Osteocyte (in vitro differentiated cells): Measurements from ENCODE around the gene SLC13A5. TPM values are rescaled to one million over a fixed set of nuclear protein-coding genes. Genes with fewer than 3 reads are reported as not detected.

Source experiments
- DNase-seq: peaks from one replicate; pipeline ENCODE4 v3.0.0; 2021; ENCODE audit warnings: mixed read lengths; ENCODE audit not compliant: unreplicated experiment; ENCODE audit errors: extremely low spot score
- H3K27ac Mint-ChIP-seq: one replicate; pipeline ENCODE4 v1.8.0; 2021; ENCODE audit warnings: mild to moderate bottlenecking, mixed read lengths; ENCODE audit not compliant: unreplicated experiment
- H3K27me3 Mint-ChIP-seq: one replicate; pipeline ENCODE4 v1.8.0; 2021; ENCODE audit warnings: mixed read lengths; ENCODE audit not compliant: unreplicated experiment
- H3K36me3 Mint-ChIP-seq: one replicate; pipeline ENCODE4 v1.8.0; 2021; ENCODE audit warnings: mixed read lengths; ENCODE audit not compliant: unreplicated experiment
- H3K4me1 Mint-ChIP-seq: one replicate; pipeline ENCODE4 v1.8.0; 2021; ENCODE audit warnings: mixed read lengths; ENCODE audit not compliant: unreplicated experiment
- H3K4me3 Mint-ChIP-seq: one replicate; pipeline ENCODE4 v1.8.0; 2021; ENCODE audit warnings: mild to moderate bottlenecking, moderate library complexity, mixed read lengths; ENCODE audit not compliant: unreplicated experiment
- H3K9me3 Mint-ChIP-seq: one replicate; pipeline ENCODE4 v1.8.0; 2021; ENCODE audit warnings: mixed read lengths; ENCODE audit not compliant: unreplicated experiment
- total RNA-seq: library from RNA; stranded (reverse); gene quantifications from 2 replicates; pipeline ENCODE4 v1.2.1, GENCODE V29; 2021
- TF ChIP-seq, protein P1 (sequence below): fragments of 200-600 bp; sonication (generic); IDR thresholded peaks from 2 replicates; pipeline ENCODE4 v1.5.0; 2021; ENCODE audit warnings: antibody characterized with exemption, mild to moderate bottlenecking, moderate library complexity

The SLC13A5 gene
- total RNA-seq, 1 donor from 2014 or later: not detected

DNA sequence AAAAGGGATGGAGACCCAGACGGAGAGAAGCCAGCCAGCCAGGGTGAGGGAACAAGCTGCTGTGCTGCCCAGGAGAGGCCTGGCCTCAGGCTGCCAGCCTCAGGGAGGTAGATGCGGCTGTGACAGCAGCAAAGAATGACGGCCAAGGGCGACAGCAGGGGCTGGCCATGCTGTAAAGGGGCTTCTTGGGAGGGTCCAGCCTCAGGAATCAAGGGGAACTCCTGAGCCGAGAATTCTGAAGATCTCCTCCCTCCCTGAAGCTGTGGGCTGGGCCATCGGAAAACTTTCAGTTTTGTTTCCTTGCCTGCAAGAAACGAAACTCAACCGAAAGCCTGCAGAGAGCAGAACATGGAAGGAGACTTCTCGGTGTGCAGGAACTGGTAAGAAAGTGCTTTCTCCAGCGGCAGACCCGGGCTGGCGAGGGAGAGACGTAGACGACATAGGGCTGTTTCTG, 42.6 kb upstream of the SLC13A5 start, which contains the start of gene XAF1:
Gene XAF1, plus strand, starts transcription at position 316 of the 454 bp plus-strand sequence. Its CDS starts 33 bp downstream, at position 349.
- Mint-ChIP-seq H3K36me3 (no peaks in the 10 kb centered on the region), H3K9me3 (no peaks in the 10 kb centered on the region), H3K4me1 (peaks cover 18% of the 10 kb centered on the region), H3K27me3 (peaks cover 3% of the 10 kb centered on the region), H3K27ac (no peak within 1 kb of the TSS), H3K4me3 (no peak within 1 kb of the TSS)
- TF ChIP-seq, protein P1, sequence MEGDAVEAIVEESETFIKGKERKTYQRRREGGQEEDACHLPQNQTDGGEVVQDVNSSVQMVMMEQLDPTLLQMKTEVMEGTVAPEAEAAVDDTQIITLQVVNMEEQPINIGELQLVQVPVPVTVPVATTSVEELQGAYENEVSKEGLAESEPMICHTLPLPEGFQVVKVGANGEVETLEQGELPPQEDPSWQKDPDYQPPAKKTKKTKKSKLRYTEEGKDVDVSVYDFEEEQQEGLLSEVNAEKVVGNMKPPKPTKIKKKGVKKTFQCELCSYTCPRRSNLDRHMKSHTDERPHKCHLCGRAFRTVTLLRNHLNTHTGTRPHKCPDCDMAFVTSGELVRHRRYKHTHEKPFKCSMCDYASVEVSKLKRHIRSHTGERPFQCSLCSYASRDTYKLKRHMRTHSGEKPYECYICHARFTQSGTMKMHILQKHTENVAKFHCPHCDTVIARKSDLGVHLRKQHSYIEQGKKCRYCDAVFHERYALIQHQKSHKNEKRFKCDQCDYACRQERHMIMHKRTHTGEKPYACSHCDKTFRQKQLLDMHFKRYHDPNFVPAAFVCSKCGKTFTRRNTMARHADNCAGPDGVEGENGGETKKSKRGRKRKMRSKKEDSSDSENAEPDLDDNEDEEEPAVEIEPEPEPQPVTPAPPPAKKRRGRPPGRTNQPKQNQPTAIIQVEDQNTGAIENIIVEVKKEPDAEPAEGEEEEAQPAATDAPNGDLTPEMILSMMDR: no peak
- DNase-seq: no peak

DNA sequence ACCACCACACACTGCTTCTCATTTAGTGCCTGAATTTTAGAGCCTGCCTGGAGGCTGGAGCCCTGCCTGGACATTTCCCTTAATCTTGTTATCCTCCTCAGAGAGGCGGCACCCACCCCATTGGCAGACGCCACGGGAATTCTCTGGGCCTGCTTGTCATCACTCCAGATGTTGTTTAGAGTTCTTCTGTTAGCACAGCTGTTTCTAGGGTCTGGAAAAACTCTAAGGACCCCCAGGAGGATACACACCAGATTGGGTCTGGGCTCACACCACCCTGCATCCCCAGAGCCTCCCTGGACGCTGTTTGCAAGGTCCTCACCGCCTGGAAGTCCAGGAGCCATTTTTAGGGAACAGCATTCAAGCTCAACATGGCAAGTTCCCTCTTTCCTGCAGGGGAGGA, 42.1 kb upstream of the SLC13A5 start:
- no peak overlapping the region for H3K27ac Mint-ChIP-seq
- peaks cover 3% of the 10 kb centered on the region for H3K27me3 Mint-ChIP-seq
- peaks cover 18% of the 10 kb centered on the region for H3K4me1 Mint-ChIP-seq
- H3K9me3 Mint-ChIP-seq: no peaks in the 10 kb centered on the region
- DNase-seq: no peak
- no peaks in the 10 kb centered on the region for H3K36me3 Mint-ChIP-seq
- TF ChIP-seq, protein P1: no peak
- H3K4me3 Mint-ChIP-seq: no peak overlapping the region

DNA sequence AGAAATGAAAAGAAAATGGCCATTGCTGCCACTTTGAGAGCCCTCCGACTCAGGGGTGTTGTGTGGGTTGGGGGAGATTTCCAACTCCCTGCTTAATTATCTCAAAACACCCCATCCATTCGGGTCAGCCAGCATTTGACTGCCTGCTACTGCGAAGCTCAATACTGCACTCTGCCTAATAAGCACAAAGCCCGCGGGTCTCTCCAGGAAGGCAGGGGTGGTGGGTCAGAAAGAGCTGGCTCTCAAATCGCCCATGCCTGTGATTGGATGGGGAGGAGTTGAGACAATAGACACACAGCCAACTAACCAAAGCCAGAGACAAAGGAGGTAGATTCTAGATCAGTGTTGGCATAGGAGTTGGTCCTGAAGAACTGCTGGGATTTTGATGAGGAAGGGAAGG, 40.4 kb upstream of the SLC13A5 start:
- TF ChIP-seq, protein P1: no peak
- Mint-ChIP-seq H3K27me3 (peaks cover 3% of the 10 kb centered on the region), H3K27ac (peak overlapping the region; percentile 16), H3K36me3 (no peaks in the 10 kb centered on the region), H3K9me3 (no peaks in the 10 kb centered on the region), H3K4me1 (peaks cover 18% of the 10 kb centered on the region), H3K4me3 (no peak overlapping the region)
- no peak for DNase-seq

- H3K4me3 Mint-ChIP-seq: no peak overlapping the region
- H3K4me1 Mint-ChIP-seq: peaks cover 18% of the 10 kb centered on the region
- no peaks in the 10 kb centered on the region for H3K36me3 Mint-ChIP-seq
- H3K27ac Mint-ChIP-seq: peak overlapping the region; percentile 92
- no peaks in the 10 kb centered on the region for H3K9me3 Mint-ChIP-seq
- peaks cover 3% of the 10 kb centered on the region for H3K27me3 Mint-ChIP-seq
- DNase-seq: no peak
- TF ChIP-seq, protein P1: no peak
Observed at GRCh38 chr17:6753006-6753445, 39.9 kb upstream of the SLC13A5 start.

- TF ChIP-seq, protein P1: no peak
- no peaks in the 10 kb centered on the region for H3K36me3 Mint-ChIP-seq
- no peaks in the 10 kb centered on the region for H3K27me3 Mint-ChIP-seq
- no peak overlapping the region for H3K4me3 Mint-ChIP-seq
- H3K9me3 Mint-ChIP-seq: no peaks in the 10 kb centered on the region
- H3K27ac Mint-ChIP-seq: peak overlapping the region; percentile 92
- no peak for DNase-seq
- peaks cover 18% of the 10 kb centered on the region for H3K4me1 Mint-ChIP-seq
Observed at GRCh38 chr17:6752068-6752909, 39.1 kb upstream of the SLC13A5 start.
